Measurements from ENCODE around the gene FOXI1.

The FOXI1 gene

GRCh38 chr5:170076739-170077138 lies 29.0 kb upstream of the FOXI1 start (continued):
- TF ChIP-seq ZNF148 (tag by site-specific recombination; IDR thresholded peaks at IDR 0.05; ENCODE audit: borderline replicate concordance): no peak
- no peak for TF ChIP-seq ZNF19 (tag by site-specific recombination; IDR thresholded peaks at IDR 0.05; ENCODE audit: low read depth)
- TF ChIP-seq, protein P1, sequence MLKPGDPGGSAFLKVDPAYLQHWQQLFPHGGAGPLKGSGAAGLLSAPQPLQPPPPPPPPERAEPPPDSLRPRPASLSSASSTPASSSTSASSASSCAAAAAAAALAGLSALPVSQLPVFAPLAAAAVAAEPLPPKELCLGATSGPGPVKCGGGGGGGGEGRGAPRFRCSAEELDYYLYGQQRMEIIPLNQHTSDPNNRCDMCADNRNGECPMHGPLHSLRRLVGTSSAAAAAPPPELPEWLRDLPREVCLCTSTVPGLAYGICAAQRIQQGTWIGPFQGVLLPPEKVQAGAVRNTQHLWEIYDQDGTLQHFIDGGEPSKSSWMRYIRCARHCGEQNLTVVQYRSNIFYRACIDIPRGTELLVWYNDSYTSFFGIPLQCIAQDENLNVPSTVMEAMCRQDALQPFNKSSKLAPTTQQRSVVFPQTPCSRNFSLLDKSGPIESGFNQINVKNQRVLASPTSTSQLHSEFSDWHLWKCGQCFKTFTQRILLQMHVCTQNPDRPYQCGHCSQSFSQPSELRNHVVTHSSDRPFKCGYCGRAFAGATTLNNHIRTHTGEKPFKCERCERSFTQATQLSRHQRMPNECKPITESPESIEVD (tag by site-specific recombination; IDR thresholded peaks at IDR 0.05): no peak
- TF ChIP-seq ZNF837 (tag by site-specific recombination; IDR thresholded peaks at IDR 0.05): no peak
- TF ChIP-seq, protein P2, sequence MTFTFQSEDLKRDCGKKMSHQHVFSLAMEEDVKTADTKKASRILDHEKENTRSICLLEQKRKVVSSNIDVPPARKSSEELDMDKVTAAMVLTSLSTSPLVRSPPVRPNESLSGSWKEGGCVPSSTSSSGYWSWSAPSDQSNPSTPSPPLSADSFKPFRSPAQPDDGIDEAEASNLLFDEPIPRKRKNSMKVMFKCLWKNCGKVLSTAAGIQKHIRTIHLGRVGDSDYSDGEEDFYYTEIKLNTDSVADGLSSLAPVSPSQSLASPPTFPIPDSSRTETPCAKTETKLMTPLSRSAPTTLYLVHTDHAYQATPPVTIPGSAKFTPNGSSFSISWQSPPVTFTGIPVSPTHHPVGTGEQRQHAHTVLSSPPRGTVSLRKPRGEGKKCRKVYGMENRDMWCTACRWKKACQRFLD (tag by site-specific recombination; IDR thresholded peaks at IDR 0.05): no peak
- no peak for TF ChIP-seq ZNF37A (tag by site-specific recombination; IDR thresholded peaks at IDR 0.05)

GRCh38 chr5:170077526-170077925 lies 28.2 kb upstream of the FOXI1 start:
- POLR2A ChIA-PET: no interaction called here
- CTCF ChIA-PET: interaction anchor here (0.7 kb wide), 1 partner anchor 1506 kb away, joined by 4 read pairs; no protein-coding TSS in a partner anchor
- no peak overlapping the region for H3K4me3 ChIP-seq (ENCODE audit: low read depth, low read length)
- no peak overlapping the region for H3K27ac ChIP-seq (ENCODE audit: extremely low read depth, low read depth, low read length)
- no peaks in the 10 kb centered on the region for H3K4me1 ChIP-seq (ENCODE audit: control insufficient read depth, insufficient read depth, low read length)
- H3K36me3 ChIP-seq (ENCODE audit: control insufficient read depth in 2 of 2, insufficient read depth in 1 of 2, low read length in 2 of 2): no peaks in the 10 kb centered on the region
- TF ChIP-seq ZNF174 (tag by site-specific recombination; IDR thresholded peaks at IDR 0.05): no peak
- no peak for TF ChIP-seq ZNF335 (tag by site-specific recombination; conservative IDR thresholded peaks at IDR 0.05)
- TF ChIP-seq BCL11A (tag by site-specific recombination; IDR thresholded peaks at IDR 0.05; ENCODE audit: low read depth): no peak
- TF ChIP-seq GLI2 (tag by site-specific recombination; IDR thresholded peaks at IDR 0.05; ENCODE audit: borderline replicate concordance, low read depth): no peak
- TF ChIP-seq ZNF274 (IDR thresholded peaks at IDR 0.05; ENCODE audit: low read length): no peak
- no peak for TF ChIP-seq ZNF274 (tag by site-specific recombination; IDR thresholded peaks at IDR 0.05; ENCODE audit: borderline replicate concordance)
- TF ChIP-seq ZNF391 (tag by site-specific recombination; IDR thresholded peaks at IDR 0.05; ENCODE audit: borderline replicate concordance, low read depth): no peak
- no peak for TF ChIP-seq RBAK (tag by site-specific recombination; IDR thresholded peaks at IDR 0.05)
- TF ChIP-seq, protein P3, sequence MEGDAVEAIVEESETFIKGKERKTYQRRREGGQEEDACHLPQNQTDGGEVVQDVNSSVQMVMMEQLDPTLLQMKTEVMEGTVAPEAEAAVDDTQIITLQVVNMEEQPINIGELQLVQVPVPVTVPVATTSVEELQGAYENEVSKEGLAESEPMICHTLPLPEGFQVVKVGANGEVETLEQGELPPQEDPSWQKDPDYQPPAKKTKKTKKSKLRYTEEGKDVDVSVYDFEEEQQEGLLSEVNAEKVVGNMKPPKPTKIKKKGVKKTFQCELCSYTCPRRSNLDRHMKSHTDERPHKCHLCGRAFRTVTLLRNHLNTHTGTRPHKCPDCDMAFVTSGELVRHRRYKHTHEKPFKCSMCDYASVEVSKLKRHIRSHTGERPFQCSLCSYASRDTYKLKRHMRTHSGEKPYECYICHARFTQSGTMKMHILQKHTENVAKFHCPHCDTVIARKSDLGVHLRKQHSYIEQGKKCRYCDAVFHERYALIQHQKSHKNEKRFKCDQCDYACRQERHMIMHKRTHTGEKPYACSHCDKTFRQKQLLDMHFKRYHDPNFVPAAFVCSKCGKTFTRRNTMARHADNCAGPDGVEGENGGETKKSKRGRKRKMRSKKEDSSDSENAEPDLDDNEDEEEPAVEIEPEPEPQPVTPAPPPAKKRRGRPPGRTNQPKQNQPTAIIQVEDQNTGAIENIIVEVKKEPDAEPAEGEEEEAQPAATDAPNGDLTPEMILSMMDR (tag by site-specific recombination; IDR thresholded peaks at IDR 0.05): no peak
- TF ChIP-seq, protein P4, sequence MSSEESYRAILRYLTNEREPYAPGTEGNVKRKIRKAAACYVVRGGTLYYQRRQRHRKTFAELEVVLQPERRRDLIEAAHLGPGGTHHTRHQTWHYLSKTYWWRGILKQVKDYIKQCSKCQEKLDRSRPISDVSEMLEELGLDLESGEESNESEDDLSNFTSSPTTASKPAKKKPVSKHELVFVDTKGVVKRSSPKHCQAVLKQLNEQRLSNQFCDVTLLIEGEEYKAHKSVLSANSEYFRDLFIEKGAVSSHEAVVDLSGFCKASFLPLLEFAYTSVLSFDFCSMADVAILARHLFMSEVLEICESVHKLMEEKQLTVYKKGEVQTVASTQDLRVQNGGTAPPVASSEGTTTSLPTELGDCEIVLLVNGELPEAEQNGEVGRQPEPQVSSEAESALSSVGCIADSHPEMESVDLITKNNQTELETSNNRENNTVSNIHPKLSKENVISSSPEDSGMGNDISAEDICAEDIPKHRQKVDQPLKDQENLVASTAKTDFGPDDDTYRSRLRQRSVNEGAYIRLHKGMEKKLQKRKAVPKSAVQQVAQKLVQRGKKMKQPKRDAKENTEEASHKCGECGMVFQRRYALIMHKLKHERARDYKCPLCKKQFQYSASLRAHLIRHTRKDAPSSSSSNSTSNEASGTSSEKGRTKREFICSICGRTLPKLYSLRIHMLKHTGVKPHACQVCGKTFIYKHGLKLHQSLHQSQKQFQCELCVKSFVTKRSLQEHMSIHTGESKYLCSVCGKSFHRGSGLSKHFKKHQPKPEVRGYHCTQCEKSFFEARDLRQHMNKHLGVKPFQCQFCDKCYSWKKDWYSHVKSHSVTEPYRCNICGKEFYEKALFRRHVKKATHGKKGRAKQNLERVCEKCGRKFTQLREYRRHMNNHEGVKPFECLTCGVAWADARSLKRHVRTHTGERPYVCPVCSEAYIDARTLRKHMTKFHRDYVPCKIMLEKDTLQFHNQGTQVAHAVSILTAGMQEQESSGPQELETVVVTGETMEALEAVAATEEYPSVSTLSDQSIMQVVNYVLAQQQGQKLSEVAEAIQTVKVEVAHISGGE (tag by site-specific recombination; conservative IDR thresholded peaks at IDR 0.05; ENCODE audit: low read depth): no peak
- no peak for TF ChIP-seq SALL2 (tag by site-specific recombination; IDR thresholded peaks at IDR 0.05; ENCODE audit: borderline replicate concordance)
- TF ChIP-seq ZNF302 (tag by site-specific recombination; IDR thresholded peaks at IDR 0.05; ENCODE audit: low read depth): no peak
- TF ChIP-seq ZBTB1 (tag by site-specific recombination; IDR thresholded peaks at IDR 0.05): no peak
- TF ChIP-seq OSR2 (tag by site-specific recombination; IDR thresholded peaks at IDR 0.05): no peak
- no peaks in the 10 kb centered on the region for H3K9me3 ChIP-seq (ENCODE audit: control insufficient read depth, insufficient read depth, low read depth, low read length)

Measured in HEK293 (cell line).